RWPE2 (cell line): Measurements from ENCODE around the gene OR7A17.

Source experiments
- ATAC-seq: fragments of 200-7000 bp; cut with Tn5 transposase; 3 replicates; pipeline ENCODE4 v1.9.1; 2021; ENCODE audit warnings: low read depth
- DNase-seq: peaks from one replicate; pipeline ENCODE4 v3.0.0-alpha.2; 2020; ENCODE audit warnings: low spot score
- H3K27ac ChIP-seq: fragments of 450-650 bp; 2 replicates; pipeline ENCODE4 v1.5.1; 2017; ENCODE audit warnings: mild to moderate bottlenecking; ENCODE audit not compliant: poor library complexity, severe bottlenecking
- H3K27me3 ChIP-seq: fragments of 250-450 bp; sonication (Bioruptor Pico); 2 replicates; pipeline ENCODE4 v1.5.1; 2021; ENCODE audit warnings: mild to moderate bottlenecking, moderate library complexity; ENCODE audit not compliant: insufficient read depth, poor library complexity, severe bottlenecking
- H3K36me3 ChIP-seq: fragments of 250-450 bp; sonication (Bioruptor Pico); 2 replicates; pipeline ENCODE4 v1.5.1; 2020; ENCODE audit warnings: low read depth, mild to moderate bottlenecking, moderate library complexity
- H3K4me1 ChIP-seq: fragments of 250-450 bp; sonication (Bioruptor Pico); 2 replicates; pipeline ENCODE4 v1.5.1; 2021; ENCODE audit warnings: mild to moderate bottlenecking, moderate library complexity; ENCODE audit not compliant: insufficient read depth, poor library complexity, severe bottlenecking
- H3K4me3 ChIP-seq: fragments of 250-450 bp; sonication (Bioruptor Pico); 2 replicates; pipeline ENCODE4 v1.5.1; 2021; ENCODE audit warnings: mild to moderate bottlenecking, moderate library complexity; ENCODE audit not compliant: severe bottlenecking
- H3K9me3 ChIP-seq: fragments of 250-450 bp; sonication (Bioruptor Pico); 2 replicates; pipeline ENCODE4 v1.5.1; 2021; ENCODE audit warnings: mild to moderate bottlenecking, moderate library complexity; ENCODE audit not compliant: severe bottlenecking
- TF ChIP-seq, protein P1 (sequence below): fragments of 450-650 bp; IDR thresholded peaks from one replicate; pipeline ENCODE4 v1.5.1; 2017; ENCODE audit warnings: mild to moderate bottlenecking, moderate library complexity; ENCODE audit not compliant: poor library complexity, severe bottlenecking

Gene OR7A17

DNA sequence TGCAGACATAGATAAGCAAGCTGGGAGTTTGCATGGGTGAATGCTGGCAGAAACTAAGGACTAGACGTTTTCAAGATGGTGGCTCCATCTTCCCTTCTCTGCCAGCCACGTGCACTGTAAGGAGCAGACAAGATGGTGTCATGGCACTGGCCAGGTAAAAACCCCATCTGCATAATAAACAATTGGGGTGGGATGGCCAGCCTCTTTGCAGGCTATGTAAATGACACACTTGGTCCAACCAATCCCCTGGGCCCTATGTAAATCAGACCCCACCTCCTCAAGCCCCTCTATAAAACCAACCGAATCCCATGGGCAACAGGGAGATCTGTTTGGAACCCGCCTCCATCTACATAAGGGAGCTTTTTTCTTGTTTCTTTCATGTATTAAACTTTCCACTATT lies 48.5 kb downstream of the OR7A17 start:
- Histone ChIP-seq H3K36me3 (no peaks in the 10 kb centered on the region), H3K27ac (no peak overlapping the region), H3K4me1 (no peaks in the 10 kb centered on the region), H3K9me3 (no peaks in the 10 kb centered on the region), H3K27me3 (no peaks in the 10 kb centered on the region), H3K4me3 (no peak overlapping the region)
- DNase-seq (no peak), ATAC-seq (no peak)
- TF ChIP-seq, protein P1, sequence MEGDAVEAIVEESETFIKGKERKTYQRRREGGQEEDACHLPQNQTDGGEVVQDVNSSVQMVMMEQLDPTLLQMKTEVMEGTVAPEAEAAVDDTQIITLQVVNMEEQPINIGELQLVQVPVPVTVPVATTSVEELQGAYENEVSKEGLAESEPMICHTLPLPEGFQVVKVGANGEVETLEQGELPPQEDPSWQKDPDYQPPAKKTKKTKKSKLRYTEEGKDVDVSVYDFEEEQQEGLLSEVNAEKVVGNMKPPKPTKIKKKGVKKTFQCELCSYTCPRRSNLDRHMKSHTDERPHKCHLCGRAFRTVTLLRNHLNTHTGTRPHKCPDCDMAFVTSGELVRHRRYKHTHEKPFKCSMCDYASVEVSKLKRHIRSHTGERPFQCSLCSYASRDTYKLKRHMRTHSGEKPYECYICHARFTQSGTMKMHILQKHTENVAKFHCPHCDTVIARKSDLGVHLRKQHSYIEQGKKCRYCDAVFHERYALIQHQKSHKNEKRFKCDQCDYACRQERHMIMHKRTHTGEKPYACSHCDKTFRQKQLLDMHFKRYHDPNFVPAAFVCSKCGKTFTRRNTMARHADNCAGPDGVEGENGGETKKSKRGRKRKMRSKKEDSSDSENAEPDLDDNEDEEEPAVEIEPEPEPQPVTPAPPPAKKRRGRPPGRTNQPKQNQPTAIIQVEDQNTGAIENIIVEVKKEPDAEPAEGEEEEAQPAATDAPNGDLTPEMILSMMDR = no peak

DNA sequence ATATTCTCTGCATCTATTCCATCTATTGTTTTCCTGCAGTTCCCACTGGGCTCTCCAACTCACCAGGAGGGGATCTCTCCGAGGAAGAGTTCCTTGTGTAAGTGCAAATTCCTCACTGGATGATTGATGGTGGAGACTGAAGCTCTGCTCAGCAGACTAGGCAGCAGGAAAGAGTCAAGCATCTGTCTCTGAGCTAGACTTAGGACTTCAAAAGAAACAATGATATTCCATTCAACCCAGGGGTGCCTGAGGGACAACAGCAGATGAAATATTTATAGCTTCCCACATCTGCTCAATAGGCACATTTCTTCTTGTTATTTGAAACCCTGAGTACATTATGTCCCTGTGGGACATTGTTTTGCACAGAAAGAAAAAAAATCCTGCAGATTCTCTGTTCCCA lies 50.9 kb downstream of the OR7A17 start, which contains the start of the genes OR7A5 and OR7C1:
Gene OR7A5 (minus strand): TSS at position 175 of the 400 bp plus-strand sequence. CDS start 6,944 bp downstream, outside the sequence.
Gene OR7C1 (minus strand): TSS at position 175 of the 400 bp plus-strand sequence. CDS start 35,049 bp downstream, outside the sequence.
- ATAC-seq = no peak
- H3K9me3 ChIP-seq = no peaks in the 10 kb centered on the region

DNA sequence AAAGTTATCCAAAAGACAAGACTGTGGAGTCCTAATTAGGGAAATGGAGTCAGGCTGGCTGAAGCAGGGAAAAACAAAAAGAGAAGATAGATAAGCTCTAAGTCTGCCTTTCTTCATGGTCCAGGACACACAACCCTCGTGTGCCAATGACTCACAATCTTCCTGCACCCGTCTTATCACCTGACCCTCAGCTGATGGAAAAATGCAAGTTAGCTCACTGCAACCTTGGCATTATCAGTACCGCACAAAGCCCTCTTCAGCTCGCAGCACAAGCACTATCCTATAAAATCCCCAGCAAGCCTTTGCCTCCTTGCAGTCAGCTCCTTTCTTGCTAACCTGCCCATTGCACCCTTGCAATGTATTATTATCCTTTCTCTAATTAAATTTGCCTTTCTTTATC lies 55.2 kb downstream of the OR7A17 start:
- Histone ChIP-seq H3K27ac (no peak overlapping the region), H3K4me1 (peaks cover 4% of the 10 kb centered on the region), H3K36me3 (no peaks in the 10 kb centered on the region), H3K27me3 (no peaks in the 10 kb centered on the region), H3K9me3 (no peaks in the 10 kb centered on the region), H3K4me3 (no peak overlapping the region)
- no peak for ATAC-seq
- TF ChIP-seq, protein P1 = no peak
- DNase-seq = no peak

More for the DNA sequence above, 50.9 kb downstream of the OR7A17 start, which contains the start of the genes OR7A5 and OR7C1:
- Histone ChIP-seq H3K4me3 (no peak within 1 kb of the TSS), H3K4me1 (no peaks in the 10 kb centered on the region), H3K36me3 (no peaks in the 10 kb centered on the region), H3K27me3 (no peaks in the 10 kb centered on the region), H3K27ac (no peak within 1 kb of the TSS)
- TF ChIP-seq, protein P1 = no peak
- no peak for DNase-seq
